Fibroblast of lung (primary cell): ENCODE data around the gene KPNB1. TPM values are rescaled to one million over a fixed set of nuclear protein-coding genes. Genes with fewer than 3 reads are reported as not detected.
A peak's percentile ranks its signal among the peaks of the same experiment; 100 is the strongest.

ENCODE experiments used
- DNase-seq, 2 donors: peaks; one replicate each; pipeline versions ENCODE4 v3.0.0 to v3.0.0-alpha.2; 2010; ENCODE audit warnings: low read depth in 2 of 2
- H2AFZ ChIP-seq: 2 replicates; pipeline ENCODE4 v1.5.1; 2012; ENCODE audit warnings: low read length, control low read depth, inconsistent platforms
- H3K27ac ChIP-seq: 2 replicates; pipeline ENCODE4 v1.5.1; 2011; ENCODE audit warnings: low read length, control low read depth; ENCODE audit not compliant: insufficient read depth
- H3K27me3 ChIP-seq: 2 replicates; pipeline ENCODE4 v1.5.1; 2011; ENCODE audit warnings: mild to moderate bottlenecking, low read length; ENCODE audit not compliant: control insufficient read depth, insufficient read depth
- H3K36me3 ChIP-seq: 2 replicates; pipeline ENCODE4 v1.5.1; 2011; ENCODE audit warnings: low read length; ENCODE audit not compliant: control insufficient read depth, insufficient read depth
- H3K4me1 ChIP-seq: 2 replicates; pipeline ENCODE4 v1.5.1; 2011; ENCODE audit warnings: low read length; ENCODE audit not compliant: control insufficient read depth, insufficient read depth; ENCODE audit errors: extremely low read depth
- H3K4me2 ChIP-seq: 2 replicates; pipeline ENCODE4 v1.5.1; 2011; ENCODE audit warnings: low read length, control low read depth; ENCODE audit not compliant: insufficient read depth; ENCODE audit errors: extremely low read depth
- H3K4me3 ChIP-seq, 4 experiments: fragments of 200-600 bp in 1 of 4; sonication (generic) in 1 of 4; replicated peaks in 1 of 4; 2 replicates each; pipeline ENCODE4 v1.5.1; 2011 to 2016; ENCODE audit warnings: low read length in 4 of 4, low read depth in 3 of 4, mild to moderate bottlenecking in 3 of 4, control low read depth in 2 of 4, inconsistent platforms in 1 of 4, mixed read lengths in 1 of 4; ENCODE audit not compliant: insufficient read depth in 1 of 4; ENCODE audit errors: control extremely low read depth in 1 of 4
- H3K79me2 ChIP-seq: 2 replicates; pipeline ENCODE4 v1.5.1; 2012; ENCODE audit warnings: mild to moderate bottlenecking, low read length, inconsistent platforms; ENCODE audit not compliant: control insufficient read depth, insufficient read depth
- H3K9ac ChIP-seq: 2 replicates; pipeline ENCODE4 v1.5.1; 2011; ENCODE audit warnings: mild to moderate bottlenecking, low read length, control low read depth; ENCODE audit not compliant: insufficient read depth
- H3K9me3 ChIP-seq: 2 replicates; pipeline ENCODE4 v1.5.1; 2012; ENCODE audit warnings: low read depth, low read length; ENCODE audit not compliant: control insufficient read depth, insufficient read depth
- H4K20me1 ChIP-seq: 2 replicates; pipeline ENCODE4 v1.5.1; 2011; ENCODE audit warnings: low read length; ENCODE audit not compliant: control insufficient read depth, insufficient read depth; ENCODE audit errors: extremely low read depth
- EZH2 ChIP-seq: IDR thresholded peaks from 2 replicates; pipeline ENCODE4 v1.5.1; 2012; ENCODE audit warnings: low read length, control low read depth, mild to moderate bottlenecking; ENCODE audit errors: missing control alignments
- polyA plus RNA-seq, 2 donors: library from polyadenylated mRNA; depleted of rRNA in 1 of 2; stranded (reverse) in 1 of 2; unstranded in 1 of 2; fragments of >200 nt; gene quantifications; 2 replicates each; pipeline ENCODE4 v1.2.1, GENCODE V29; 2011 to 2012; ENCODE audit warnings: missing spikeins in 1 of 2
- total RNA-seq: library from RNA; depleted of rRNA; stranded (reverse); fragments of >200 nt; gene quantifications from 2 replicates; pipeline ENCODE4 v1.2.1, GENCODE V29; 2014
- TF ChIP-seq, protein P1 (sequence below), 2 donors: IDR thresholded peaks in 1 of 2; conservative IDR thresholded peaks in 1 of 2; 1 replicate in 1 of 2; 2 replicates in 1 of 2; pipeline ENCODE4 v1.5.1; 2011 to 2012; ENCODE audit warnings: low read length in 2 of 2, control low read depth in 1 of 2, inconsistent platforms in 1 of 2, low read depth in 1 of 2, mild to moderate bottlenecking in 1 of 2

KPNB1 gene
- total and polyA plus RNA-seq, 2 donors (not counting 1 experiment from before 2014, with no cell fraction given), result 253 to 267 TPM

DNA sequence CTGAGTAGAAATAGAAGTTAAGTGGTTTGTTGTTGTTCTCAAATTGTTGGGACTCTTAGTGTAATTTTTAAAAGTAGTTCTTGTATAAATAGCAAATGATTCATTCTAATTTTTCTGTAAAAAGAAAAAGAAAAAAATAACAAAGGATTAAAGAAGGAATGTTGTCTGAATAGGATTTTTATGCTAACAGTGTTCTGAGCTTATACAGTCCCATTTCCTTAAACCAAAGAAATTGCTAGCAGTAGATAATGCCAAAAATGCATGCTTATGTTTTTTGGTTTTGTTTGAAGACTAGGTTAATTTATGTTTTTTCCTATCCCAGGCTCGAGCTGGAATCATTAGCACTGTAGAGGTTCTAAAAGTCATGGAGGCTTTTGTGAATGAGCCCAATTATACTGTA, 44.7 kb upstream of the KPNB1 start:
- Histone ChIP-seq H3K27me3 (no peaks in the 10 kb centered on the region), H3K36me3 (peaks cover 9% of the 10 kb centered on the region), H4K20me1 (no peaks in the 10 kb centered on the region), H3K79me2 (no peaks in the 10 kb centered on the region), H3K9me3 (no peaks in the 10 kb centered on the region), H2AFZ (no peak overlapping the region), H3K9ac (no peak overlapping the region), H3K4me3 (no peak overlapping the region), H3K27ac (no peak overlapping the region), H3K4me1 (peaks cover 4% of the 10 kb centered on the region), H3K4me2 (no peak overlapping the region)
- no peak for DNase-seq
- no peak for TF ChIP-seq EZH2
- TF ChIP-seq, protein P1, sequence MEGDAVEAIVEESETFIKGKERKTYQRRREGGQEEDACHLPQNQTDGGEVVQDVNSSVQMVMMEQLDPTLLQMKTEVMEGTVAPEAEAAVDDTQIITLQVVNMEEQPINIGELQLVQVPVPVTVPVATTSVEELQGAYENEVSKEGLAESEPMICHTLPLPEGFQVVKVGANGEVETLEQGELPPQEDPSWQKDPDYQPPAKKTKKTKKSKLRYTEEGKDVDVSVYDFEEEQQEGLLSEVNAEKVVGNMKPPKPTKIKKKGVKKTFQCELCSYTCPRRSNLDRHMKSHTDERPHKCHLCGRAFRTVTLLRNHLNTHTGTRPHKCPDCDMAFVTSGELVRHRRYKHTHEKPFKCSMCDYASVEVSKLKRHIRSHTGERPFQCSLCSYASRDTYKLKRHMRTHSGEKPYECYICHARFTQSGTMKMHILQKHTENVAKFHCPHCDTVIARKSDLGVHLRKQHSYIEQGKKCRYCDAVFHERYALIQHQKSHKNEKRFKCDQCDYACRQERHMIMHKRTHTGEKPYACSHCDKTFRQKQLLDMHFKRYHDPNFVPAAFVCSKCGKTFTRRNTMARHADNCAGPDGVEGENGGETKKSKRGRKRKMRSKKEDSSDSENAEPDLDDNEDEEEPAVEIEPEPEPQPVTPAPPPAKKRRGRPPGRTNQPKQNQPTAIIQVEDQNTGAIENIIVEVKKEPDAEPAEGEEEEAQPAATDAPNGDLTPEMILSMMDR (conservative IDR thresholded peaks at IDR 0.05 in 1 of 2, IDR thresholded peaks at IDR 0.05 in 1 of 2; ENCODE audit: low read depth in 1 of 2, low read length in 2 of 2), result no peak

DNA sequence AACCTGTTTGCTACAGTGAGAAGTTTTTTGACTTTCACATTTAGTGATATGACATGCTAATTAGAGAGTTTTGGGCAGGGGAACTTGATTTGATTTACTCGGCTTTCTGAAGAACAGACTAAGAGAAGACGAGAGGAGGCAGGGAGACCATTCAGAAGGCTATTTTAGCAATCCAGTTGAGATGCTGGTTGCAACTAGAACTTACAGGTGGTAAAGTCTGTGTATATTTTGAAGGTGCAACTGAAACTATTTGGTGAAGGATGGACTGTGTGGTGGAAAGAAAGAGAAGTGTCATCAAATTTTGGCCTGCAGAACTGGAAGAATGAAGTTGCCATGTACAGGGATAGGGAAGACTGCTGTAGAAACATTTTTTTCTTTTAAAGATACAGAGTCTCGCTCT, 42.2 kb upstream of the KPNB1 start:
- DNase-seq, result no peak
- H2AFZ ChIP-seq, result no peak overlapping the region

DNA sequence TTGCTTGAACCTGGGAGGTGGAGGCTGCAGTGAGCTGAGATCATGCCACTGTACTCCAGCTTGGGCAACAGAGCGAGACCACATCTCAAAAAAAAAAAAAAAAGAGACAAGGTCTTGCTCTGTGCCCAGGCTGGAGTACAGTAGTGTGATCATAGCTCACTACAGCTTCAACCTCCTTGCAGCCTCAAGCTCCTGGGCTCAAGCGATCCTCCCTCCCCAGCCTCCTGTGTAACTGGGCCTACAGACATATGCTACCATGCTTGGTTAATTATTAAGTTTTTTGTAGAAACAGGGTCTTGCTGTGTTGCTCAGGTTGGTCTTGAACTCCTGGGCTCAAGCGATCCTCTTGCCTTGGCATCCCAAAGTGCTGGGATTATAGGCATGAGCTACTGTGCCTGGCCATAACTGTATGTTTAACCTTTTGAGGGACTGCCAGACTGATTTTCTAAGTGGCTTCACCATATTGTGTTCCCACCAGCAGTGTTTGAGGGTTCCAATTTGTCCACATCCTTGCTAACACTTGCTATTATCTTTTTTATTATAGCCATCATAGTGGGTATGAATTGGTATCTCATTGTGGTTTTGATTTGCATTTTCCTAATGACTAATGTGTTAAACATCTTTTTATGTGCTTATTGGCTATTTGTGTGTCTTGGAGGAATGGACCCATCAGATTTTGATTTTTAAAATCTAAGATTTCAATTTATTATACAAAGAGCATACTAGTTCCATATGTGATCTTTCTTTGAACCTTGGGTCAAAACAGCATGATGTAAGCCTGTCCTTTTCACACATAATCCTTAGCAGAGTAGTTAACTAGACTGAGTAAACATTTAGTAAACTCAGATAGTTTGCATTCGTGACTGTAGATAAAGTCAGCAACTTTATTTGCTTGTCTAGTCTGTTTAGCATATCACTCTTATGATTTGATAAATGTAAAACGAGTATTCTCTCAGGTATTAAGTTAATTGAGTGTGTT, 38.1 kb upstream of the KPNB1 start:
- peaks cover 2% of the 10 kb centered on the region for H3K36me3 ChIP-seq
- DNase-seq, result peak; percentile 31 to 39
- H3K4me3 ChIP-seq, result no peak overlapping the region
- H3K4me1 ChIP-seq, result peaks cover 2% of the 10 kb centered on the region
- TF ChIP-seq, protein P1 (conservative IDR thresholded peaks at IDR 0.05 in 1 of 2, IDR thresholded peaks at IDR 0.05 in 1 of 2; ENCODE audit: low read depth in 1 of 2, low read length in 2 of 2), result no peak
- TF ChIP-seq EZH2, result no peak
- no peak overlapping the region for H3K9ac ChIP-seq
- no peak overlapping the region for H3K4me2 ChIP-seq
- no peaks in the 10 kb centered on the region for H3K27me3 ChIP-seq
- H3K27ac ChIP-seq, result peak overlapping the region; percentile 27
- H3K79me2 ChIP-seq, result no peaks in the 10 kb centered on the region
- no peaks in the 10 kb centered on the region for H4K20me1 ChIP-seq
- no peak overlapping the region for H2AFZ ChIP-seq
- H3K9me3 ChIP-seq, result no peaks in the 10 kb centered on the region

More for the DNA sequence above, 42.2 kb upstream of the KPNB1 start:
- Histone ChIP-seq H4K20me1 (no peaks in the 10 kb centered on the region), H3K4me3 (no peak overlapping the region), H3K9me3 (no peaks in the 10 kb centered on the region), H3K27me3 (no peaks in the 10 kb centered on the region), H3K4me2 (no peak overlapping the region), H3K36me3 (peaks cover 4% of the 10 kb centered on the region), H3K4me1 (peaks cover 6% of the 10 kb centered on the region), H3K79me2 (no peaks in the 10 kb centered on the region), H3K9ac (no peak overlapping the region), H3K27ac (no peak overlapping the region)
- TF ChIP-seq, protein P1 (conservative IDR thresholded peaks at IDR 0.05 in 1 of 2, IDR thresholded peaks at IDR 0.05 in 1 of 2; ENCODE audit: low read depth in 1 of 2, low read length in 2 of 2), result no peak
- no peak for TF ChIP-seq EZH2
